ENCODE results near the gene KLRB1.
A peak's percentile ranks its signal among the peaks of the same experiment; 100 is the strongest.
"Not testable (repeated sequence)": the region's sequence is repeated elsewhere in the genome, so short reads cannot be mapped to it uniquely, and the experiment has no call there.

Gene KLRB1

DNA sequence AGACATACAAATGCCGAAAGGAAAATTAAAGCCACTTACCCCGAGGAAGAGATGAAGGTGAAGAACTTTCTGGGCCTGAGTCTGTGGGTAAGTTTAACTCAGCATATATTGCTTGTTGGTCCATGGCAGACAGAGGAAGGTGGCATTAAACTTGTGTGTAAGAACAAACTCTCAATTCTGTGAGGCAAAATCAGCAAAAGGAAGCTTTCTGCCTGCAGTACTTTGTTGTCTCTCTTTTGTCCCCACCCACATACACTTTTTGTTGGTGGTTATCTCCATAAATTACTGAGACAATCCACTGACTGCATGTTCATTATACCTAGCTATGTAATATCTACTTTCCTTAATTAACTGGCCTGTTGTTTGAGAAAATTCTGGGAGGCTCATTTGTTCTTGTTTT lies at the start of gene KLRB1:
Gene KLRB1 (minus strand): TSS at position 201 of the 400 bp plus-strand sequence. CDS start 77 bp downstream, at position 124.
- no peak for DNase-seq

DNA sequence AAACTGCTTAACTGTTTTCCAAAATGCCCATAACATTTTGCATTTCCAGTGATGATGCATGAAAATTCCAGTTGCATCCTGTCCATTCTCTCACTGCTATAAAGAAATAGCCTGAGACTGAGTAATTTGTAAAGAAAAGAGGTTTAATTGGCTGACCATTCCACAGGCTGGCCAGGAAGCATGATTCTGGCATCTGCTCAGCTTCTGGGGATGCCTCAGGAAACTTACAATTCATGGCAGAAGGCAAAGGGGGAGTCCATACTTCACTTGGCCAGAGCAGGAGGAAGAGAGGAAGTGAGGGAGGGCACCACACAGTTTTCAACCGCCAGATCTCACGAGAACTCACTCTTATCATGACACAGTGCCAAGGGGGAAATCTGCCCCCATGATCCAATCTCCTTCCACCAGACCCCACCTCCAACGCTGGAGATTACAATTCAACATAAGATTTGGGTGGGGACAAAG lies 43.6 kb upstream of the KLRB1 start:
- peak; percentile 70 for DNase-seq

DNA sequence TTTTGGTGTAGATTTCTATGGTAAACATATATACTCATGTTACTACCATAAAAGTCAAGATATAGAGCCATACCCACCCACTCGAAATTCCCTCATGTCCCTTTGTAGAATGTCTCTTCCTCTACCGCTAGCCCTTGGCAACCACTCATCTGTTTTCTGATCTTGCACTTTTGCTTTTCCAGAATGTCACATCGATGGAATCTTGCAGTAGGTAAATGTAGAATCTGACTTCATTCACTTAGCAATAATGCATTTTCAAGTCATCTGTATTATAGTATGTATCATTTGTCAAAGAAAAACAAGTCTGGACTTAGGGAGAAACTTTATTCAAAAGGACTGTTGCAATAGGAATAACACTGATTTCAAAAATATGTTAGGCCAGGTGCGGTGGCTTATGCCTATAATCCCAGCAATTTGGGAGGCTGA lies 42.4 kb upstream of the KLRB1 start:
- peak; percentile 47 for DNase-seq

DNA sequence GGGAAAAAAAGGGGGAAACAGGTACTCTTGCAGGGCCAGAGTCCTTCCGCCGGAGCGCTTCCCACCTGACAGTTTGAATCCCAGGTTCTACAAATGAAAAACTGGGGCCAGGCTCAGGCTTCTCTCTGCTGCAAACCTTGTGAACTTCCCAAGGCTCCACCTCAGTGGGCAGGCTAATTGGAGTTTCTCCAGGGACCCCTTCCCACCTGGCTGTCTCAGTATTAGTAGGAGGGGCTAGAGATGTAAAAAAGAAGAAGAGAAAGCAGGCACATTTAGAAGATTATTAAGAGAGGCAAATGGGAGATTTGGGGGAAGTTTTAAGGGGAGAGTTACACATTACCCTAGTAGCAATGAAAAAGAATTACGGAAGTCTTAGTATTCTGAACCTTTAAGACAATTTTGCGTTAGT lies 41.8 kb upstream of the KLRB1 start:
- DNase-seq = no peak

DNA sequence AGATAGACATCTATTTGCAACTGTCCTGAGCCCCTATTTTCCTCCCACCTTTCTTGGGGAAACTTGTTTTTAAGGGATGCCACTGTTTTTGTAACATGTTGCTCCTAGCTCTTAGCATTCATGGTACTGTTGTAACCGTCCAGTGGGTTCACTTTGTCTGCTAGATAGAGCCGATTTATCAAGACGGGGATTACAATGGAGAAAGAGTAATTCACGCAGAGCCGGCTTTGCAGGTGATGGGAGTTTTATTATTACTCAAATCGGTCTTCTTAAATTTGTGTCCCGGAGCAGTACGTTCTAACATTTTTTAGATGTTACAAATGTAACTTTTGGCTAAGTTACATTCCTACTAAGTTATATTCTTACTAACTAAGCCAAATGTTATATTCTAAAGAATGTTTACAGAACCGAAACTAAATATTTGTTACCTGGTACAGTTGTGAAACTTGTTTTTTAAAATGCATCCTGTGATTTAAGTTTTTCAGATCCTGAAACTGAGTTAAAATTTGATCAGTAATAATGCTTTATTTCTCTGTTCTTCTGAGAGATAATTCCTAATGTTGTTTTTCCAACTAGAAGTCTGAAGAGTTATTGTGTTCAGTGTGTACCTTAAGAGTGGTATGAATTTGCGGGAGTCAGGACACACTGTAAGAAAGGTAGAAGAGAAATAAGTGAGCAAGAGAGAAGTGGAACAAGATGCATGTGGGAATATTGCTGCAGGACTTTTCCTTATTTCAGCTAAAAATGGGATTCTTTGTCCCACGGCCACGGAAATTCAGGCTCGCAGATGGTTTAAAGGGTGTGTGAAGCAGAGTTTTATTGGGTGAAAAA lies 41.2 kb upstream of the KLRB1 start:
- peak; percentile 47 for DNase-seq

DNA sequence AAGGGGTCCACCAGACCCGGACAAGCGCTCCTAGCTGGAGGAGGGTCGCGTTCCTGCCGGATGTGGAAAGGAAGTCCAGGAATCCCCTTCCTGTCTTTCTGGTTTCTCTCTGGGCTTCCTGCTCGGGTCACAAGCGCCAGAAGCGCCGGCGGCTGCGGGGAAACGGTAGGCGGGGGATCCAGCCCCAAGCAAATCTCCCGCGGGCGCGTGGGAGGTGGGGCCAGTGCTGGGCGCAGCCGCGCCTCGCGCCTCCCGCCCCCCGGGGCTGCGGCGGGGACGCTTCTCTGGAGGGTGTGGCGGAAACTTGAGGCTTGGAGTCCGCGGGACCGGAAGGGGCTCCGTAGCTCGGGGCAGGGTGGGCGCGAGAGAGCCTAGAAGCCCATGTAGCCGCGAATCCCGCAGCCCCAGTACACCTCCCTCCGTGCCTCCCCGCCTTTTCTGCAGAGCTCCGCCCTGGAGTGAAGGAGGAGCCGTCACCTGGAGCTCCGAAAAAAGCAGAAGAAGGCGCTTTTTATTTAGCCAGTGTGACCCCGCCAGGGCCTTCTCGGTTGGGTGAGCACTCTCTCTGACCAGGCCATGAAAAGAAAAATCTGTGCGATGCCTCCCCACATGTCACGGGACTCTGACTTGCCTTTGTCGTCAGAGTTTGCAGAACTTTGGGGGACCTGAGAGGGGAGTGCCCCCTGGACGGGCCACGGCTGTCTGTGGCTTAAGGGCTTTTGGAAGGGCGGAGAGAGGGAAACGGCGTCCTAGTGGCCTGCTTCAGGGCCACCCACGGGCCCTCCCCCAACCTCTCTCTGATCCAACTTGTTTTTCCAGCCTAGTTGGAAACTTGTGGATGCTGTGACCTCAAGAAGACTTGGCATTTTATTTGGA lies 40.3 kb upstream of the KLRB1 start:
- peak; percentile 82 for DNase-seq

DNA sequence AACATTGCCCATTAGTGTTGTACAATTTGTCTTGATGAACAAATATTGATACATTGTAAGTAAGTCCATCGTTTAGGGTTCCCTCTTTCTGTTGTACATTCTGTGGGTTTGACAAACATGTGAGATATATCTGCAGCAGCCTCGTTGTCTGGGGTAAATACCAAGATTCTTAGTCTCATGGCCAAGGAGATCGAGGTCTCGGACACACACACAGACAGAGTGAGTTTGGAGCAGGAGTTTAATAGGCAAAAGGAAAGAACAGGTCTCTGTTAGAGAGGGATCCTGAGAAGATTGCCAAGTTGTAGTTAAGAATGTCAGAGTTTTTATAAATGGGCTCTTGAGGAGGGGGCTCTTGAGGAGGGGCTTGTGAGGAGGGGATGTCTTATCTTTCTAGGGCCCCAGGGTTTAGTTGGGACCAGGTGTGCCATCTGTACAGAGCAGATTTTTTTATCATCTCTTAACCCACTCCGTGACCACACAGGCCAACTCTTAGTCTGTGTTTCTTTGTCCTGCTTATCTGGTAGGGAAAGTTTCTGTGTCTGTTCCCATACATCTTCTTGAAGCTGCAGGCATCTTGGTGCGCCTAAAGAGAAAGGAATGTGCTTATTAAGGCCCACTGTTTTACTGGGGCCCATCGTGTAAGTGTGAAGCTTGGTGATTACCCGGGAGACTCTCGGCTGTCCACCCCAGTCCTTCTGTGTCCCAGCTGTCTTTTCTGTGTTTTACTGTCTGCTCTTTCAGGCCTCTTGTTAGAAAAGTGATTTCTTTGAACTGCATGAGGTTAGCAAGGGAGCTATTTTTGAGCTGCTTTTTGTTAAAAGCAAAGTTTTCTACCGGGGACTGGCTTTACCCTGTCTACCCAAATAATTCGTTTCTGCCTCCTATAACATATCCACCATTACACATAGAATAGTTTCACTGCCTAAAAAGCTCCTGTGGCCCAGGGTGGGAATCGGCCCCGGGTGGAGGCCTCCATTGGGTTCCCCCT lies 39.4 kb upstream of the KLRB1 start:
- peak; percentile 60 for DNase-seq

DNA sequence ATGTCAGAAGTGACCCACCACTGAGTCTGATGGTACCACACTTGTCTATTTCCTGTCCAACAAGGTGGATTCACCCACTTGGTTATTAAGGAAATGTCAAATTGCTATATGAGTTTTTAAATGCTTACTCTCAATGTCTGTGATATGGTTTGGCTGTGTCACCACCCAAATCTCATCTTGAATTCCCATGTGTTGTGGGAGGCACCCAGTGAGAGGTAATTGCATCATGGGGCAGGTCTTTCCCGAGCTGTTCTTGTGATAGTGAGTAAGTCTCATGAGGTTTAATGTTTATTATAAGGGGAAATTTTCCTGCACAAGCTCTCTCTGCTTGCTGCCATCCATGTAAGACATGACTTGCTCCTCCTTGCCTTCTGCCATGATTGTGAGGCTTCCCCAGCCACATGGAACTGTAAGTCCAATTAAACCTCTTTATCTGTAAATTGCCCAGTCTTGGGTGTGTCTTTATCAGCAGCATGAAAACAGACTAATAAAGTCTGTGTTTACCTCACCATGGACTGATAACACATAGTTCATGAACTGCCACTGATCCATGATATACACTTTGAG lies 37.4 kb upstream of the KLRB1 start:
- DNase-seq = not testable (repeated sequence)

DNA sequence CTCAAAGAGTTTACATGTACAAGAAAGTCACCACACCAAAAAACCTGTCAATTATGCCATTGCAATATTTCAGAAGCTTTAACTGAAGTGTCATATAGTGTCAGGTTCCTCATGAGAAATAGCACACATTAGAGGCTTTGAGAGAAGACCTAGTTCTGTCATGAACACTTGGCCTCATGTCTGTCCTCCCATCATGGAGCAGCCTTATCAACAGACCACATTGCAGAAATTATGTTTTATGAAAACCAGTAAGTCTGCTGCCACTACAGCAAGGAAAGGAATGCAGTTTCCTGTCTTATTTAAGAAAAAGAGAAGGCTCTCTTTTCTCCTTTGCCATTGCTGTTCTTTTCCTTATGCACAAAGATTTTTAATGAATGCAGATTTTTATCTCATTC lies 35.5 kb upstream of the KLRB1 start:
- DNase-seq = no peak

DNA sequence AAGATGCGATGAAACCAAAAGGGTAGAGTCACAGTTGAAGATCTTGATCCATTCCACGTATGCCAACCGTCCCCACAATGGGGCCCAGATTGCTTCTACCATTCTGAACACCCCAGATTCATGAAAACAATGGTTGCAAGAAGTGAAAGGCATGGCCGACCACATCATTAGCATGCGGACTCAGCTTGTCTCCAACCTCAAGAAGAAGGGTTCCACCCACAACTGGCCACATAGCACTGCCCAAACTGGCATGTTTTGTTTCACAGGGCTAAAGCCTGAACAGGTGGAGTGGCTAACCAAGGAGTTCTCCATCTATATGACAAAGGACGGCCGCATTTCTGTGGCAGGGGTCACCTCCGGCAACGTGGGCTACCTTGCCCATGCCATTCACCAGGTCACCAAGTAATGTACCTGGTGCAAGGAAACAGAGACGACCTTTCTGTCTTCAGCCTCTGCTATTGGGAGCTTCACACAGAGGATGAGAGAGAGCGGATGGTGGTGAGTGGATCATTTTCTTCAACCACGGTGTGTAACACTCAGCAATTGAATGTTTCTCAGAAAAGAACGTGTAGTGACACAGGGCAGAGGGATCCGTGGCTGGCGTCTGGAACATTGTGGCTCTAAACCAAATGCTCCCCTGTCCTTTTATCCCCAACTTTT lies 35.0 kb upstream of the KLRB1 start:
- DNase-seq = no peak

DNA sequence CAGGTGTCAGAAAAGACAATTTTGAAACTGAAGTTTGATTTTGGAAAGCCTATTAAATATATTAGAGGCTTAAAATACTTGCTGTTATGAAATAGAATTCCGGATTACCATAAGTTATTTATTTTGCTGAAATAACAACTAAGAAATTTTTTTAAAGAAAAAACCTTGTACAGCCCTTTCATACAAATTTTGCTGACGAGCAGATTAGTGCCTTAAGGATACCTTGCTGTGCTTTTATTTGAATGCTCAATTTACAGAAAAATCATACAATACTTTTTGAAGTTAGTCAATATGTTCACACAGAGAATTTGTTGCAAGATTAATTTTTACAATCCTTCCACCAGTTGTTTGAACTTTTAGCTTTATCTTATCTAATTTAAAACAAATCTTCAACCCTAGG lies 32.3 kb upstream of the KLRB1 start:
- no peak for DNase-seq

DNA sequence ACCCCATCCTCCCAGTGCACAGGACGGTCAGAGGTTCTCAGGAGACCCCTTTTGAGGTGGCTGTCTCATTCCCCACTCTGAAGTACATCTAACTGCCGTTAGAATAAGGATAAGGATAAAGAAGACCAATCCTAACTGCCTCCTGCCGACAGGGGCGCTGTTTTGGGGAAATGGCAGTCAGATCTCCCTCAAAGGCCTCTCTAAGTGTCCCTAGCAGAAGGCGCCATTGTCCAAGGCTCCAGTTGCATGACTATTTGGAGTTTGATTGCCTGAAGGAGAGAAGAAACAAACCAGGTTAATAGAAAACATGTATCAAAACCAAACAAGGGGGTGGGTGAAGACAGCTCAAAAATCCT lies 29.1 kb upstream of the KLRB1 start:
- no peak for DNase-seq

DNA sequence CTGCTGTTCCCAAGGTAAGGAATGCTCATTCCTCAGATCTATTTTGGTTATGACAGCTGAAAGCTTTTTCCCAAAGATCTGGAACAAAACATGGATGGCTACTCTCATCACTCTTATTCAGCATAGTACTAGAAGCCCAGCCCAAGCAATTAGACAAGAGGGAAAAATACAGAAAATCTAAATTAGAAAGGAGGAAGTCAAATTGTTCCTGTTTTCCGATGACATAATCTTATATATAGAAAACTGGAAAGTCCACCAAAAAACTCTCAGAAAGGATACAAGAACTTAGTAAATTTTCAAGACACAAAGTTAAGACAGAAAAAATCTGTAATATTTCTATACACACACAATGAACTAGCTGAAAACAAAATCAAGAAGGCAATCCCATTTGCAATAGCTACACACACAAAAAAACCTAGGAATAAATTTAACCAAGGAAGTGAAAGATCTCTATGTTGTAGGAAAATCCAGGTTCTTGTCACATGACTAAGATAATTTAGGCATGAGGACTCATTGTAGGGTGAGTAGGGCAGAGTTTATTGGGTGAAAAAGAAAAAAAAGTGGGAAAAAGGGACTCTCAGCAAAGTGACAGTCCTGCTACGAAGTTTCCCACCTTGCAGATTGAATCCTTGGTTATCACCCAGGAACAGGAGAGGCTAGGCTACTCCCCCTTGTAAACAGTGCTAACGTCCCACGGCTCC lies 28.6 kb upstream of the KLRB1 start:
- DNase-seq = no peak

DNA sequence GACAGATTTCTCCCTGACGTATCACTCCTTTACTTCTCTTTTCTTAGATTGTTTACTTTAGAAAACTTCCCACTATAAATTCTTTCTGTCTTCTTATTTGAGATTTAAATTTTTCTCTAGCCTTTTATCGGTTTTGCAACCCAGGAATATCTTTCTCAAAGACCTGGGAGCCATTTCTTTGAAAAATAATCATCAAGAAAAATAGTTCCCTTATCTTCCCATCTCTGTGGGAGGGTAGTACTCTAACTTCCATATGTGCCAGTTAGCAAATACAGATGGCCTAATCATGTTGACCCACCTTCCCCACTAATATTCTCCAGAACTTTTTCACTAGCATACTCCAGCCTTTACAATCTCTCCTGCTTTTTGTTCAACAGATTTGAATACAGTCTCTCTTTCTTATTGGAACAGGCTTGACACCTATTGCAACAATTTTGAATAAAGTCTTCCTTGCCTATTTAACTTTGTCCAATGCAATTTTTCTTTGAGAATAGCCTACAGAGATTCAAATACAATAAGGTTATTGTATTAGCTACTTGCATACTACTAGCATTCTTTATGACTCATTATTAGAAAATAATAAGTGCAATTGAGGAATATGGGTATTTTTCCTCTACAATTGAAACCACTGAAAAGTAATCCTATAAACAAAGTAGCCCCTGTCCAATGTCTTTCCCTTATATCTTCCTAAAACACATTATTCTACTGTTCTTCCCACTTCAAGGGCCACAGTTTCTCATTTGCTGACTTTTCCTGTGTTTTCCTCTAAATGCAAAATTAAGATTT lies 27.4 kb upstream of the KLRB1 start:
- DNase-seq = no peak

DNA sequence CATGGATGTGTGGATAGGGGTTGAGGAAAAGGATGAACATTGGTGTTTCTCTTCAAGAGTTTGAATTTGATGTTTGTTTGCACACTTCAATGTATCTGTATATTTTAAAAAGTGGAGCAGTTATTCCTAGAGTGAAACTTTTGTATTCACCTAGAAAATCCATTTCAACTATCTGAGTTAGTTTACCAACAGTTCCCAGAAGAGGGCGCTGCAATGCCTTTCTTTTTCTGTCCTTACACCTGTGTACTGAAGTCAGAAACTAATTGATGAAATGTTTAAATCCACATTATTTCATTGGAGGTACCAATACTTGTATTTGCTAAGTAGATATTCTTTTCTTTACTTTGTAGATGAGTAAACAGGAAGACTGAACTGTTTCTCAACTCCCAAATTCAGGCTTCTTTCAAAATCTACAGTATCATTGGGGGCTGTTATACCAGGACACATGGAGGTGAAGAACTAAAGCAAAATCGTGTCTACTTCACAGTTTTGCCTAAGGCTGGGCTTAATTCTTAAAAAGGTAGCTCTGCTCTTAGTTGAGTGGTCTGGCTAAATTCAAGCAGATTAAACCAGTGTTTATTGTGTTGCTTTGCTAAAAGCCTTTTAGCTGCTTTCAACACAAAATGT lies 26.6 kb upstream of the KLRB1 start:
- DNase-seq = peak; percentile 57

DNA sequence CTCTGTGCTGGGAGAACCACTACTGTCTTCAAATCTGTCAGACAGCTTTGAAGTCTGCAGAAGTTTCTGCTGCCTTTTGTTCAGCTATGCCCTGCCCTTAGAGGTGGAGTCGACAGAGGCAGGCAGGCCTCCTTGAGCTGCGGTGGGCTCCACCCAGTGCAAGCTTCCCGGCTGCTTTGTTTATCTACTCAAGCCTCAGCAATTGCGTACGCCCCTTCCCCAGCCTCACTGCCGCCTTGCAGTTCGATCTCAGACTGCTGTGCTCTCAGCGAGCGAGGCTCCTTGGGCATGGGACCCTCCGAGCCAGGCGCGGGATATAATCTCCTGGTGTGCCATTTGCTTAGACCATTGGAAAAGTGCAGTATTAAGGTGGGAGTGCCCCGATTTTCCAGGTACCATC lies 25.1 kb upstream of the KLRB1 start:
- no peak for DNase-seq

DNA sequence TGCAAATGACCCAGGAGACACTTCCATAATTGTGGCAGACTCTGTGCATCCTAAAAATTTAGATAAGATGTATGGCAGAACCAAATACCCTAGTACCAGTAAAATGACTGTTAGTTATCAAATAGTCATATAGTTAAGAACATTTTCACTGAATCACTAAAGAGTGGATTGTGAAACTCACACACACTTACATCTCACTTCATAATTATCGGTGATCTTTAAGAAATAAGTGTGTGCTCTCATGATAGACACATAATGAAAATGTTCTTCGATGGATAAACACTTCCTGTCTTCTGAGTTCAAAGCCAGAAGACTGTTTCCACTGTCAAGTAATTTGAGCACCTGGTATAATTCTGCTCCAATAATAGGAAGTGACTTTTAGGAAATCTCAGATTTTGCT lies 19.1 kb upstream of the KLRB1 start:
- DNase-seq = no peak

DNA sequence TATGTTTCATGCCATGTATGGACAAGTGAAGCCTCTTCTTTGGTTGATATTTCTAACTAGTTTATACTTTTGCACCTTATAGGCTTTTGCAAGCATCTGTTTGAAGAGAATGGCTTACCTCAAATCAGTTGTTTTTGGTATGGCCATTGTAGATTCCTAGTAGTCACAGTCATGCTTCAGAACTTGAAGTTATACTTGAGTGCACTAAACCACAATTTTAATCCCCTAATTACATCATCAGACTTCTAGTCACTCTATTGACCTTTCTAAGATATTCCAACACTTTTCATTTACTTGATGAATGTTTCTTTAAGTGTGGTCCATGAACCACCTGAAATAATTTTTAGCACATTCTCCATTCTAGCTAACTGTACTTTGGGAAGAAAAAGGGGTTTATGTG lies 18.6 kb upstream of the KLRB1 start:
- DNase-seq = no peak

DNA sequence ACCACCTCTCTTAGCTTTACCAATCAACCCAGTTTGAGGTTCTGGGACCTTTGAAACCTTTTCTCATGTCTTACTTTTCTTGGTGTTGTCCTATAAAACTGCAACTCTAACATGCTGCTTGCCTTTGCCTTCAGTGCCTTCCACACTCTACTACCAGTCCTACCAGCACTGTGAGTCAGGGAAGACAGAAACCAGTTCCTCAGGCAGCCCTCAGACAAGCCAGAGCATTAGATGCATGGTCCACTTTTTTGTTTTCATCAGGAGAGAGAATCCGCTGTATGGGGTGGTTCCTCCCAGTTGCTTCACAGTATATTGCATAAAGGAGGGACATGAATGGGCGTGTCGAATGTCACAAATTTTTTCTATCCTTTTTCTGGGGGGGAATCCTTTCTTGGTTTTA lies 17.3 kb upstream of the KLRB1 start:
- DNase-seq = no peak
